Stimulated activated CD4-positive, alpha-beta T cell treated with anti-CD3 and anti-CD28 coated beads, Interleukin-15, amount 100 ng/mL, for 1 hour (primary cell): Measurements from ENCODE around the gene RCCD1.

ENCODE experiments used
- DNase-seq, 2 donors: peaks; one replicate each; pipeline ENCODE4 v3.0.0-alpha.2; 2020; ENCODE audit warnings: low read depth in 1 of 2, low spot score in 1 of 2

The RCCD1 gene

DNA sequence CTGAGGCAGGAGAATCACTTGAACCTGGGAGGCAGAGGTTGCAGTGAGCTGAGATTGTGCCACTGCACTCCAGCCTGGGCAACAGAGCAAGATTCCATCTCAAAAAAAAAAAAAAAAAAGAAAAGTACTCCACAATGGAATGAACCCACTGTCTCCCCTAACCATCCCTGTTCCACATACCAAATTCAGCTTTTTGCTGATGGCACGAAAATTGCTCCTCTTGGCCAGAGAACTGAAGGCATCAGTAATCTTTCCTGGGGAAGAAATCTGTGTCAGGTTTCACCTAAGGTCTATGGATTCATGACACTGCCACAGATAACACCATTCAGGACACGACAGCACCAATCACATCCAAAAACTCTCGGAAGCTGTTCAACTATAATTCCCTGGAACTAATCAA lies 46.5 kb downstream of the RCCD1 start:
- DNase-seq: no peak

GRCh38 chr15:91007266-91007665 lies 52.6 kb downstream of the RCCD1 start:
- DNase-seq: no peak
